Activated naive CD4-positive, alpha-beta T cell treated with anti-CD3 and anti-CD28 coated beads, Interleukin-2, amount 50 U/mL, for 72 hours (primary cell): Measurements from ENCODE around the gene ETS1. TPM values are rescaled to one million over a fixed set of nuclear protein-coding genes. Genes with fewer than 3 reads are reported as not detected.
A peak's percentile ranks its signal among the peaks of the same experiment; 100 is the strongest.
"Not testable (repeated sequence)": the region's sequence is repeated elsewhere in the genome, so short reads cannot be mapped to it uniquely, and the experiment has no call there.

ENCODE experiments used
- ATAC-seq, 2 donors: fragments of 150-1000 bp; cut with Tn5 transposase; 2 replicates each; pipeline ENCODE4 v1.10.0; 2021; ENCODE audit warnings: mild to moderate bottlenecking in 2 of 2, moderate library complexity in 2 of 2
- DNase-seq, 2 donors: peaks; one replicate each; pipeline ENCODE4 v3.0.0; 2021 to 2022; ENCODE audit warnings: low spot score in 2 of 2
- H3K27ac Mint-ChIP-seq, 2 donors: one replicate each; pipeline ENCODE4 v1.8.0; 2022; ENCODE audit warnings: mild to moderate bottlenecking in 2 of 2, mixed read lengths in 2 of 2
- H3K36me3 Mint-ChIP-seq, 2 donors: one replicate each; pipeline ENCODE4 v1.8.0; 2022; ENCODE audit warnings: mixed read lengths in 2 of 2
- H3K9me3 Mint-ChIP-seq, 2 donors: one replicate each; pipeline ENCODE4 v1.8.0; 2022; ENCODE audit warnings: mixed read lengths in 2 of 2
- total RNA-seq, 2 donors: library from RNA; stranded (reverse); gene quantifications; one replicate each; pipeline ENCODE4 v1.2.3, GENCODE V29; 2022

ETS1 gene
- total RNA-seq, 2 donors from 2014 or later, result 176 to 461 TPM

DNA sequence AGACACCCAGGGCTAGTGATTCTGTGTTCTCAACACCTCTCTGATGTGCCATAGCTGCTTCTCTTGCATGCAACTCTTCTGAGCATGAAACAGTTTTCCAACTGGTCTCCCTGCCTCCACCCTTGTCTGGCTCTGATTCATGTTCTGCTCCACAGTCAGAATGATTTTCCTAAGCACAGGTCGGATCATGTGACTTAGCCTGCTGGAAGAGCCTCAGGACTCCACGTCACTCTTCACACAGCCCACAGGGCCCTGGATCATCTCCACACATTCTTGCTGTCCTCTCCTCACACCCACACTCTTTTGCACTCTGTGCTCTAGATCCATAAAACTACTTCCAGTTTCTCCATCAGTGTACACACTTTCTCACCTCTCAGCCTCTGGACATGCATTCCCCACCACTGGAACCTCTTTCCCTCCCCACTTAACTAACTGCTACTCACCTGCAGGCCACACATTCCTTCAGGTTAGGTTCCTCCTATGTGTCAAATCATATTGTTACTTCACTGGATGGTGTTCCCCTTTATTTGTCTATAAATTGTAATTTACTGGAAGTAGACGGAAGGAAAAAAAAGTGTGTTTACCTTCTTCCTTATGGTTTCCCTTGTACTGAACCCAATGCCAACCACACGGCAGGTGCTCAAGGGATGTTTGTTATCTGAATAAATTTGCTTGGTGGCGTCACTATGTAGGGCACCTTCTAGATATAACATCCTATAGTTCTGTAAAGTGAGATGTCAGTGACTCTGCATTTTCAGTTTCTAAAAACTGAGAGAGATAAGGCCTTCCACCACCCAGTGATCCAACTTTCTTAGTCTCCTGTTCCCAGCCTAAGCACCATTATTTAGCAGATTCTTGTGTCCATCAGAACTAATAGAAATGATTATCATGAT, 133.7 kb downstream of the ETS1 start:
- Mint-ChIP-seq H3K27ac (peak overlapping the region; percentile 1 to 86), H3K36me3 (peaks cover 20 to 41% of the 10 kb centered on the region in 2 donors), H3K9me3 (no peaks in the 10 kb centered on the region)
- DNase-seq (no peak), ATAC-seq (peak in 1 of 2 donors; percentile 17)

DNA sequence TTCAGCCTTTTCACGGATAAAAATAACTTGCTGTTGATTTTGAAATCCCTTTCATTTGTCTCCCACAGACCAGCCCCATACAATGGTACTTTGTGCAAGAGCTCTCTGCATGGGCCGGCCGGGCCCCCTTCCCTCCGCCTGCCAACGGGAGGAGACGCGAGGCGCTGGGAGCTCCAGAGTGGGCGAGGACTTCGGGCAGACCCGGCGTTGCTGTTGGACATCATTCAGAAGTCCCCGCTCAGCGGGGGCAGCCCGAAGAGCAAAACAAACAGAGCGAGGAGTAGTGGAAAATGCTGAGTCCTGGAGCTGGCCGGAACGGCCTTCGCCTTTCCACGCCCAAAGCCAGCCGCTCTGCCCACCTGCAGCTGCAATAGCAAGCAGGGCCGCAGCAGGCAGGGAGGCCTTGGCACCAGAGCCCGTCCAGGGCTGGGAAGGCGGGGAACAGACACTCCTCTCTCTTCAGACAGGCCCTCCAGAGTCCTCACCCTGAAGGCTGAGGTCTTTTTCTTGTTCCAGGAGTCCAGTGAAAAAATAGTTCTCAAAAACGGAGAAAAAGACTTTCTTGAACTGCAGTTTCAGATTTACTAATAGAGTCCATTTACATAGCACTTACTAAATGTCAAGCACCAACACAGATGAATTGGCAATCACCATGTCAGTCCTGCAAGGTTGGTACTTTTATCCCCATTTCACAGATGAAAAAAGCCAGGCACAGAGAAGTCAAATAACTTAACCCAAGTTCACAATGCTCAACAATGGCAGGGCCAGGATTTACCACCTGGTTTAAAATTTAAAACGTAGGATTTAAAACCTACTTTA, 135.5 kb downstream of the ETS1 start:
- peak overlapping the region; percentile 31 to 91 for H3K27ac Mint-ChIP-seq
- peaks cover 12 to 24% of the 10 kb centered on the region in 2 donors for H3K36me3 Mint-ChIP-seq
- peak in 1 of 2 donors; percentile 28 for ATAC-seq
- H3K9me3 Mint-ChIP-seq, result no peaks in the 10 kb centered on the region
- no peak for DNase-seq

DNA sequence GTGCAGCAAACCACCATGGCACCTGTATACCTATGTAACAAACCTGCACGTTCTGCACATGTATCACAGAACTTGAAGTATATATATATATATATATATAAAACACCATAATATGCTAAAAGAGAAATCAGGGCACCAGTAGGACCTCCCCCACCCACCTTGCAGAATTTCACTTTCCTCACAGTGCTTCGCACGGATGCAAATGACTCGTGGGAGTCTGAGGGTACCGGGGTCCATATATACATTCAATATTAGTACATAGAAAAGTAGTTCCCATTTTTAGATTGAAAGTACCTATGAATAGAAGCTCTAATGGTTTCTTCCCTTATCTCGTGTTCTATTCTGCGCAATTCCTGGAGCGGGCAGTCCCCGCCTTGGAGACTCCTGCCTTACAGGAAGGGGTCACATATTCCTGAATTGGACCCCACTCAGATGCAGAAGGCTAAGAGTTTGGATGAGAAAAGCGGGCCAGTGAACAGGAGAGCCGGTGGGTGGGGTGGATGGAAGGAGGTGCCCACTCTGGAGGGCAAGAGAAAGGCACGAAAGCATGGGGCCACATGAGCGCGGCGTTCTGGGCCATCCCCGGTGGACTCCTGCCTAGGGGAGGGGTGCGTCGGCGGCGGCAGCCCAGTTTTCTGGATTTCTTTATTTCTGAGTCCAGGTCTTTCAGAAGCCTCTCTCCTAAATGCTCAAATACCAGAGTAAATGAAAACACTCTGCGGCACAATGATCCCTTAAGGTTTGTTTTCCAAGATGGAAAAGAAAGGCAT, 136.3 kb downstream of the ETS1 start:
- Mint-ChIP-seq H3K9me3 (no peaks in the 10 kb centered on the region), H3K27ac (peak overlapping the region in 1 of 2 donors; percentile 91), H3K36me3 (peaks cover 12 to 16% of the 10 kb centered on the region in 2 donors)
- DNase-seq (no peak), ATAC-seq (no peak)

DNA sequence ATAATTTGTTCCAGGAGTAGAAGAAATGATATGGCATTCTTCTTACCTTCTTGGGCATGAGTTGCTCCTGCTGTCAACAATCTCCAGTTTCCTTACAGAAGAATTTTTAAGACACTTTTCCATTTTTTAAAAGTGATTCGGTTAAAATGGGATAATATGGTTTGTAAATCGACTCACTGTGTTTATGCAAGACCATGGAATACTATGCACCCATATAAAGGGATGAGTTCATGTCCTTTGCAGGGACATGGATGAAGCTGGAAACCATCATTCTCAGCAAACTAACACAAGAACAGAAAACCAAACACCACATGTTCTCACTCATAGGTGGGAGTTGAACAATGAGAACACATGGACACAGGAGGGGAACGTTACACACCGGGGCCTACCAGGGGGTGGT, 136.9 kb downstream of the ETS1 start:
- Mint-ChIP-seq H3K36me3 (peaks cover 8 to 15% of the 10 kb centered on the region in 2 donors), H3K27ac (peak overlapping the region in 1 of 2 donors; percentile 76)
- not testable (repeated sequence) for ATAC-seq, H3K9me3 Mint-ChIP-seq, DNase-seq

DNA sequence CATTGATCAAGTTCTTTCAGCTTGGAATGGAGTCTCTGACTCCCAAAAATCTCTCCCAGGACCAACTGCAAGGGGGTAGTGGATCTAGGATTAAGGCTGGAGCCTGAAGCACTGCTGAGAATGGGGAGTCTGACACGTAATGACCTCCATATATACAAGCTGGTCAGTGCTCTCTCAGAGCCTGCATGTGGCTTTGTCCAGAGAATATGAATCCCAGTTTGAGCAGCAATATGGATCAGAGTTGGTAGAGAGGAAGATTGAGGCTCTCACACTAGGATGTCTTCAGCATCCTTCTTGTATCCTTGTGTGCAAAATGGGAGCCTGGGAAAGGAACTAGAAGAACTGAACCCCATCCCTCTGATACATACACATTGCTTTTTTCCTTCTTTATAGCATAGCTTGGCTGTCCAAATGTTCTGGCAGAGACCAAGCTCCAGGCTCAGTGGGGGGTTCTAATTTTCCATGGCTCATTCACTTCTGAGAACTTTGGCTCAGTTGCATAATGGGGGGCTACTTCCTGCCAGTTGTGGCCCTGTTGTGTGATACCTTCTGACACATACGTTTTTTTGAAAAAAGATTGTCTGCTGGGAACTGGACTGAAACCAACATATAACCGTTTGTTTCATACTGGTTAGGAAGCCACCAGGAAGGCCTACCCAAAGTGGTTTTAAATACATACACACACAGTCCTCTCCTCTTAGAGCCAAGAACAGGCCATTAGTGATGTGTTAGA, 138.2 kb downstream of the ETS1 start:
- peak overlapping the region; percentile 70 to 78 for H3K27ac Mint-ChIP-seq
- ATAC-seq (peak; percentile 16 to 24), DNase-seq (no peak)
- peaks cover 0 to 18% of the 10 kb centered on the region in 2 donors for H3K36me3 Mint-ChIP-seq
- peaks cover 0 to 6% of the 10 kb centered on the region in 2 donors for H3K9me3 Mint-ChIP-seq

DNA sequence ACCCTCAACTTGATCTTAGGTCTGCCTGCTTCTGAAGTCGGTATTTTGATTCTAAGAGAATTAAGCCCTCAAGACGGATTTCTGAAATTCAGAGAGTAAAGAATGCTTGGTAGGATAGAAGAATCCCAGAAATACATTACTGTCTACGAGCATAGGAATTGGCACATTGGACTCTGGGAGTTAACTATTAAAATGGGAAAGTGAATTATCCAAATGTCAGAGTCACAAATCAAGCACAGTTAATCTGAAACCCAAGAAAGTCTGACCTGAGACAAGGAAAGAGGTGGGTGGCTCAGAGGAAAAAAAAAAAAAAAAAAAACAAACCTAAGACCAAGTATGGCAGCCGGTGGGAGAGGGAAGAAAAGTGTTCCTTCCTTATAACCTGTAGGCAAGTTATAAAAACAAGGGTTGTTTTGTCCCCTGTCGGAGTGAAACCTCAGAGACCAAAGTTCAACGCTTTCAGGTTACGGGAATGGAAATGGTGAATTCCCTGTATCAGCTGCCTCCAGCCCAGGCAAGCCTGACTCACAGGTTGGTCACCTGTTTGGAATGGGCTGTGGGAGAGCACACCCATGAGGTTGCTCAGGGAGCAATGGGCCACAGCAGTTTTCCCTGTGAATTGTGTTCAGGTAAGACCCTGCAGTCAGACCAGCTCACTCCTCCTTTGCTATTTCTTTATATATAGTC, 139.0 kb downstream of the ETS1 start:
- H3K27ac Mint-ChIP-seq, result peak overlapping the region; percentile 70 to 78
- DNase-seq (peak in 1 of 2 donors; percentile 71), ATAC-seq (peak; percentile 28 to 89)
- H3K9me3 Mint-ChIP-seq, result peaks cover 0 to 6% of the 10 kb centered on the region in 2 donors
- H3K36me3 Mint-ChIP-seq, result peaks cover 0 to 18% of the 10 kb centered on the region in 2 donors

DNA sequence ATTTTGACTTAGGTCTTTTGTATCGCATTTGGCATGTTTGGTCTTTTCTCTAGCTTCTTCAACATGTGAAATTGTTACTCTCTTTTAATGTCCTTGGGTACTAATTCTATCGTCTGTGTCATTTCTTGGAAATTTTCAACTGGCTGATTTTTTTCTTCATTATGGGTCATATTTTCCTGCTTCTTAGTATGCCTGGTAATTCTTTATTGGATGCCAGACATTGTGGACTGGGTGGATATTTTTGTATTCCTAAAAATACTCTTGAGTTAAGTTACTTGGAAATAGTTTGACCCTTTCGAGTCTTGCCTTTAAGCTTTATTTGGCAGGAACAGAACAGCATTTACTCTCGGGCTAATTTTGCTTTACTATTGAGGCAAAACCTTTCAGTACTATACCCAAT, 140.1 kb downstream of the ETS1 start:
- H3K9me3 Mint-ChIP-seq, result peaks cover 0 to 6% of the 10 kb centered on the region in 2 donors
- ATAC-seq, result no peak
- DNase-seq, result no peak
- H3K27ac Mint-ChIP-seq, result peak overlapping the region in 1 of 2 donors; percentile 11
- H3K36me3 Mint-ChIP-seq, result peaks cover 0 to 18% of the 10 kb centered on the region in 2 donors

DNA sequence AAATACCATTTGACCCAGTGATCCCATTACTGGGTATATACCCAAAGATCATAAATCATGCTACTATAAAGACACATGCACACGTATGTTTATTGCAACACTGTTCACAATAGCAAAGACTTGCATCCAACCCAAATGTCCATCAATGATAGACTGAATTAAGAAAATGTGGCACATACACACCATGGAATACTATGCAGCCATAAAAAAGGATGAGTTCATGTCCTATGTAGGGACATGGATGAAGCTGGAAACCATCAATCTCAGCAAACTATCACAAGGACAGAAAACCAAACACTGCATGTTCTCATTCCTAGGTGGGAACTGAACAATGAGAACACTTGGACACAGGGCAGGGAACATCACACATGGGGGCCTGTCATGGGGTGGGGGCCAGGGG, 141.4 kb downstream of the ETS1 start:
- DNase-seq, H3K27ac Mint-ChIP-seq, ATAC-seq: not testable (repeated sequence)
- Mint-ChIP-seq H3K36me3 (peaks cover 6 to 24% of the 10 kb centered on the region in 2 donors), H3K9me3 (peaks cover 0 to 11% of the 10 kb centered on the region in 2 donors)

DNA sequence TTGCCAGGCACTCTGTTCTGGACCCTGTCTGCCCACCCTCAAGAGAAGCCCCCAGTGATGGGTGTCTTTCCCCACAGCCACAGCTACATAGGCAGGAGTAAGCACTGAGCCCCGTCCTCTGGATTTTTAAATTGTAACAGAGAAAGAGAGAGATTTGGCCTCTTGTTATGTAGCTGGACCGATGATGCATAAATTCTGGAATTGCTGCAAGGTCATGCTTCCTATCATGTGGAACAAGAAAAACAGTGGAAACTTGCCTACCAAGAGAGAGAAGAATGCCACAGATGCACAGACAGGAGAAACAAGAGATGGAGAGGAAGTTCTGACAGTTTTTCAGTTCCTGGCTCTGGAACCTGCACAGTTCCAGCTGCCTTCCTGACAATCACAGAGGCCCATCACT, 150.2 kb downstream of the ETS1 start:
- DNase-seq (no peak), ATAC-seq (no peak)
- Mint-ChIP-seq H3K27ac (no peak overlapping the region), H3K9me3 (peaks cover 0 to 4% of the 10 kb centered on the region in 2 donors), H3K36me3 (peaks cover 6% of the 10 kb centered on the region in 2 donors)

DNA sequence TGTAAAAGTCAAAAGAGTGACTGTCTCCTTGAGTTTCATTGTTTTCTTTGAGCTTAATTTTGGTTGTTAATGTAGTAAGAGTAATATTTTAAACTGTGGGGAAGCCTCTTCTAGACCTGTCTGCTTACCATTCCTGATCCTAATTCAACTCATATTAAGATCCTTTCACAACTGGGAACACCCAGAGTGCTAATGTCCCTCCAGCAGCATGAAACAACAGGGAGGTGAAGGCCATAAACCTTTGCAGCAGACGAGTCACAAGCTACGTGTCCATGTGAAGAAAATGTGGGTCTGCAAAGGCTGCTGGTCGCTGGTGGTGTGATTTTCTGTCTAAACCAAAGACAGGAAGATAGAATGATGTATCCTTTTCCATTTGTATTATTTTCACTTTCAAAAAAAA, 152.5 kb downstream of the ETS1 start:
- Mint-ChIP-seq H3K9me3 (no peaks in the 10 kb centered on the region), H3K27ac (no peak overlapping the region), H3K36me3 (no peaks in the 10 kb centered on the region)
- ATAC-seq (no peak), DNase-seq (no peak)

DNA sequence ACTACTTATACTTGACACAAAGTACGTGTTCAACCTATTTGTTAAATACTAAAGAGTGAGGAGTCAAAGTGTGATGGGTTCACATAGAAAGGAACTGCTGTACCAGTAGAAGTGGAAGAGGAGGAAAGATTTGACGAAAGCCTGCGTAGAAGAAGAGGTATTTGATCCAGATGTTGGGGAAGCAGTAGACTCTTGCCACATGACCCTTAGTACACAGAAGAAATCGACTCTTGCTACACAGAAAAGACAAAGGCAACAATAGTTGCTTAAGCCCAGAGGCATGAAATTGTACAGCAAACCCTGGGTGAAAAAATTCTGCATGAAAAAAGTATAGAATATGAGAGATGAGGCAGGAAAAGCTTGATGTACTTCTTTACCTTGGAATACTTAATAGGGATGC, 152.9 kb downstream of the ETS1 start:
- no peak for DNase-seq
- ATAC-seq, result no peak
- no peaks in the 10 kb centered on the region for H3K9me3 Mint-ChIP-seq
- no peak overlapping the region for H3K27ac Mint-ChIP-seq
- H3K36me3 Mint-ChIP-seq, result no peaks in the 10 kb centered on the region

DNA sequence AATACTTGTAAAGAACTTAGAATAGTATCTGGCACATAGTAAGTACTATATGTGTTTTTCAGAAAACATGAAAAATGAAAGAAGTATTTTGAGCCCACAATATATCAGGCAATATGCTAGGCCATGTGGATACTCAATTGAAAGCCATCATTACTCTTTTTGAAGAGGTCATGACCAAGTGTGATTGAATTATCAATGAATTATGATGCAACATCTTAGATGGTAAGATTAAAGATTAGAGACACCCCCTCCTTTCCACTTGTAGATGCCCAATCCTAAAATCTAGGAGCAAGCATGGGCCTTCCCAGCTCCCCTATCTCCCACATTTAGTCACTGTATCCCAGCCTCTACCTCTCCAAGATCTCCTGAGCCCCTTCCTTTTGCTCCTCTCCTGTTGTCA, 154.4 kb downstream of the ETS1 start:
- H3K9me3 Mint-ChIP-seq, result peaks cover 0 to 4% of the 10 kb centered on the region in 2 donors
- no peak for DNase-seq

DNA sequence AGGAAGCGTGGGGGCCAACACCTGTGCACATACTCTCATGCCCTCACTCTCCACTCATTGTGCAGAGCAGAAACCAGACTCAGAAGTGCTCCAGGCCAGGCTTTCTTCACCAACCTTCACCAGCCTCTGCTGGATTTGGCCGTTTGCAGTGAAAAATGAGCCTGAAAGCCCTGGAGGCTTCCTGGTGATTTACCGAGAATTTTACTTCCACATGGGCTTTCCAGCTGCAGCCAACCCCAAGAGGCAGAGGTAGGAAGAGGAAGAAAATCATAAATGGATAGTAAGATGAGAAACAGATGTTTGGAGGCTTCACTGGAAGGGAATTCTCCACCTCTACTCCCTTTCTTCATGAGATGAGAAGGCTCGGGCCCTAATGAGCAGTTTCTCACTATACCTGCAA, 155.4 kb downstream of the ETS1 start:
- Mint-ChIP-seq H3K9me3 (peaks cover 0 to 4% of the 10 kb centered on the region in 2 donors), H3K36me3 (peaks cover 0 to 8% of the 10 kb centered on the region in 2 donors), H3K27ac (no peak overlapping the region)
- DNase-seq (no peak), ATAC-seq (no peak)

More for the DNA sequence above, 154.4 kb downstream of the ETS1 start:
- no peak for ATAC-seq
- Mint-ChIP-seq H3K36me3 (peaks cover 0 to 8% of the 10 kb centered on the region in 2 donors), H3K27ac (no peak overlapping the region)

DNA sequence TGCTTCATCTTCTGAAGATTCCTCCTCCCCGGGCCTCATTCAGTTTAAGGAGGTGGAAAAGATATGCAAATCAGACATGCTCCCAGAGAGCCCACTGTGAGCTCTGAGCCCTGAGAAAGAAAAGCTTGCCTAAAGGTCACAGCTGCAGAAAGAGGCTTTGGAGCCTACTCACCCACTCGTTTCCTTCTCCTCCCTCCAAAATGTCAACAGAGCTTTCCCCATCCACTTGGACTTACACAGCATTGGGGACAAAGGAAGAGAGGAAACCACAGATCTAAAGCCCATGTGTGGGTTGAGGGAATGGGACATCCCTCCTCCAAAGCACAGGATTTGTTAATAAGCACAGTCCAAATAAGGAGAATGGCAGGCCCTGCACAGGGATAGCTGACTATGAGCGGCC, 158.4 kb downstream of the ETS1 start:
- ATAC-seq (peak in 1 of 2 donors; percentile 63), DNase-seq (no peak)
- H3K27ac Mint-ChIP-seq, result no peak overlapping the region
- H3K9me3 Mint-ChIP-seq, result peaks cover 0 to 9% of the 10 kb centered on the region in 2 donors
- peaks cover 0 to 8% of the 10 kb centered on the region in 2 donors for H3K36me3 Mint-ChIP-seq

DNA sequence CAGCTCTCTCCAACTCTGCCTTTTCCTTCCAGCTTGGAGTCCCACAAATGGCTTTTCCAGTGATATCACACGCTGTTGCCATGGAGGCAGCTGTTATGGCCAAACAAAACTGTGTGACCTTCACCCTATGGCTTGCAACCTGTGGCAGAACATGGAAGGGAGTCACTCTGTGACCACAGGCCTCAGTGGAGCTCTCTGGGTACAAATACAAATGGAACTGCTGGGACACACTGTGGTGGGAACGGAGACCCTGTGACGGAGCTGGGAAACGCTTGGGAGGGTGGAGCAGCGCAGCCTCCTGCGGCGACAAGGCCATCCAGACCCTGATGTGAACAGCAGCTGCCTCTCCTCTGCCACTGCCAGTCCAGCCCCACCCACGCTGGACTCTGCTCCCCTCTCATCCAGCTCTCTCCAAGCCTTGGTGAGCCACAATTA, 162.5 kb downstream of the ETS1 start:
- no peak for DNase-seq
- no peak overlapping the region for H3K27ac Mint-ChIP-seq
- no peak for ATAC-seq
- H3K9me3 Mint-ChIP-seq, result peaks cover 0 to 9% of the 10 kb centered on the region in 2 donors
- peaks cover 0 to 8% of the 10 kb centered on the region in 2 donors for H3K36me3 Mint-ChIP-seq
